Activated CD4-positive, alpha-beta T cell treated with anti-CD3 and anti-CD28 coated beads for 36 hours (primary cell): Measurements from ENCODE around the gene PTH1R. TPM values are rescaled to one million over a fixed set of nuclear protein-coding genes. Genes with fewer than 3 reads are reported as not detected.

Source experiments
- ATAC-seq: fragments of 200-7000 bp; cut with Tn5 transposase; one replicate; pipeline ENCODE4 v1.10.0; 2021; ENCODE audit warnings: mild to moderate bottlenecking, moderate library complexity
- CTCF ChIA-PET: fragments of 350-600 bp; sonication (Branson Sonifier 250); formaldehyde crosslinking; loops from one replicate; lab custom pipeline; 2021; ENCODE audit warnings: antibody characterized with exemption; lab: Charles Lee
- POLR2A ChIA-PET: fragments of 350-600 bp; sonication (Branson Sonifier 250); formaldehyde crosslinking; loops from one replicate; lab custom pipeline; 2021; ENCODE audit warnings: antibody characterized with exemption, inconsistent platforms; lab: Charles Lee
- DNase-seq: peaks from one replicate; pipeline ENCODE4 v3.0.0-alpha.2; 2020
- H3K27ac Mint-ChIP-seq: one replicate; pipeline ENCODE4 v1.8.0; 2021; ENCODE audit warnings: mixed read lengths
- H3K27me3 Mint-ChIP-seq: one replicate; pipeline ENCODE4 v1.8.0; 2021; ENCODE audit warnings: mixed read lengths
- H3K36me3 Mint-ChIP-seq: one replicate; pipeline ENCODE4 v1.8.0; 2021; ENCODE audit warnings: low read depth, mixed read lengths
- H3K4me1 Mint-ChIP-seq: one replicate; pipeline ENCODE4 v1.8.0; 2021; ENCODE audit warnings: mixed read lengths
- H3K4me3 Mint-ChIP-seq: one replicate; pipeline ENCODE4 v1.8.0; 2021; ENCODE audit warnings: mild to moderate bottlenecking, moderate library complexity, mixed read lengths
- H3K9me3 Mint-ChIP-seq: one replicate; pipeline ENCODE4 v1.8.0; 2021; ENCODE audit warnings: low read depth, mixed read lengths
- intact Hi-C, 2 experiments: fragments of 100-400 bp; cut with DNase I in 1 of 2; cut with micrococcal nuclease in 1 of 2; formaldehyde crosslinking; loops; one replicate each; pipeline versions ENCODE4 v1.14.2 to v1.15.1; 2022 to 2024; cut with DNase I, micrococcal nuclease
- total RNA-seq, 2 experiments: library from RNA; stranded (reverse); gene quantifications; one replicate each; pipeline ENCODE4 v1.2.3, GENCODE V29; 2021

Gene PTH1R
- not detected for total RNA-seq

DNA sequence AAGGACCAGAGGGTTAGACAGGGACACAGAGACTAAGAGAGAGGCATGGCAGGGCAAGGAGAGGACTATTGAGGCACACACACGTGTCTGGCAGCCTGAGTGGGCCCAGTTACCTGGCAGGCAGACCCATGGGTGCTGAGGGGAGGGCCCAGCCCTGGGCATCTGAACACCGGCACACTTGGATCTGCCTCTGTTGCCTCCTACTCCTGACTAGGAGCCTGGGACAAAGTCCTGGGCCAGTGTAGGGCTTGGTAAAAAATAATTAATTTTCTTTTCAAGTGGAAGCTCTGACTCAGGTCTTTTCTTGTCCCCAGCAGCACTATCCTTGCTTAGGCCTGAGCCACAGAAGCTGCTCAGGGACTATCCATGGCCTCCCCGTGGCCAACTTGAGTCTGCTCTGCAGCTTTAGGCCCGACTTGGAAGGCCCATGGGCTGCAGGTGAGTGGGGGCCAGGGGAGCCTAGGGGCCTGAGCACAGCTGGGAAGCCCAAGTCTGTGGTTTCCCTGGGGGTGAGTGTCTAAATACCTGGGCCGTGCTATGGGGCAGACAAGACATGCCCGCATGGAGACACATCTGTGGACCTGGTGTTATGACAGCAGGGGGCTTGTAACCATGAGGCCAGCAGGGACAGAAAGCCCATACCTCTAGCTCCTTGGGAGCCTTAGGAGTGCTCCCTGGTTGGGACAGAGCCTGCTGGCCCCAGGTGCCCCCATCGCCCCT is at the start of gene PTH1R:
TSS of gene PTH1R (plus strand) at position 316 of the 720 bp plus-strand sequence. CDS start 5,839 bp downstream, outside the sequence.
- peaks cover 16% of the 10 kb centered on the region for H3K4me1 Mint-ChIP-seq
- ATAC-seq (no peak), DNase-seq (no peak)
- no peak within 1 kb of the TSS for H3K4me3 Mint-ChIP-seq
- CTCF ChIA-PET, result interaction anchor here (0.7 to 1.7 kb wide), 3 partner anchors 8 to 55 kb away, joined by 3 to 10 read pairs (median 3); no protein-coding TSS in a partner anchor
- intact Hi-C loops, result no loop called here
- H3K27ac Mint-ChIP-seq, result no peak within 1 kb of the TSS
- H3K36me3 Mint-ChIP-seq, result no peaks in the 10 kb centered on the region
- H3K9me3 Mint-ChIP-seq, result no peaks in the 10 kb centered on the region
- POLR2A ChIA-PET, result no interaction called here
- H3K27me3 Mint-ChIP-seq, result peaks cover 15% of the 10 kb centered on the region

DNA sequence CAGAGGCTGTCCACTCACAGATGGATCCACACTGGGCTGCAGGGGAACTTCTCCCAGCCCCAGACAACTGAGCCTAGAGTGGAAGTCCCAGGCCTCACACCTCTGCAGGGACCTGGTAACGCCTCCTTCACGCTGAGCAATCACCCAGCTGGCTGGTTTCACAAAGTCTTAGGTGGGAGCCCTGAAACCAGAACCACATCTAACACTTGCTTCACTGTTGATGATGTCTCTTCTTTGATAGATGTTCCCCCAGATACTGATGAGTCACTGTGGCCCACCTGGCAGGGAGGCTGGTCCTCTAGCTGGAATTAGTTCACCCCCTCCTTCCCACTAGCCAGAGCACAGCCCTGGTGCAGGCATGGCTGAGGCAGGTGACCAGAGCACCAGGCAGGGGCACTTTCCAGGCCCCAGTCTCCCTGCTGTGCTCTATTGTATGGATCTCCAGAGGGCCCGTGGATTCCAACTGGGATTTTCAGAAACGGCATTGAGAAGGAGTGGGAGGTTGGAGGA is 47.8 kb upstream of the PTH1R start:
- intact Hi-C loops, result no loop called here
- ChIA-PET CTCF (no interaction called here), POLR2A (no interaction called here)
- Mint-ChIP-seq H3K9me3 (no peaks in the 10 kb centered on the region), H3K4me1 (peaks cover 10% of the 10 kb centered on the region), H3K4me3 (no peak overlapping the region), H3K27me3 (no peaks in the 10 kb centered on the region), H3K36me3 (no peaks in the 10 kb centered on the region), H3K27ac (no peak overlapping the region)
- peak; percentile 63 for DNase-seq
- ATAC-seq, result peak; percentile 96

DNA sequence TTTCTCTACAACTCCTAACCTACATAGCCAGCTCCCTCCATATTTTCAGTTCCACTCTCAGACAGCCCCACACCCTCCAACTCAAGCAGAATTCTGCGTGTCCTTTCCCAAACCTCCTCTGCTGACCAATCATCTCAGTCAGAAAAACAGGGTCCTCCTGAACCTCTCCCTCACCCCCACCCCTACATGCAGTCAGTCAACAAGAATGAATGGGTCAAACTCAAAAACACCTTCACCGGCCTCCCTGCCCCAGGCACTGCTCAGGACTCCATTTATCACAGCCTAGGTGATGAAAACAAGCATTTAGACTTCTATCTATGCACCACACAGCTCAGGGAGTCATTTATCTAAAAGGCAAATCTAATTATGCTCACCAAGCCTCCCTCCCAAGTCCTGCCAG is 46.7 kb upstream of the PTH1R start:
- ChIA-PET CTCF (no interaction called here), POLR2A (no interaction called here)
- H3K27me3 Mint-ChIP-seq, result no peaks in the 10 kb centered on the region

DNA sequence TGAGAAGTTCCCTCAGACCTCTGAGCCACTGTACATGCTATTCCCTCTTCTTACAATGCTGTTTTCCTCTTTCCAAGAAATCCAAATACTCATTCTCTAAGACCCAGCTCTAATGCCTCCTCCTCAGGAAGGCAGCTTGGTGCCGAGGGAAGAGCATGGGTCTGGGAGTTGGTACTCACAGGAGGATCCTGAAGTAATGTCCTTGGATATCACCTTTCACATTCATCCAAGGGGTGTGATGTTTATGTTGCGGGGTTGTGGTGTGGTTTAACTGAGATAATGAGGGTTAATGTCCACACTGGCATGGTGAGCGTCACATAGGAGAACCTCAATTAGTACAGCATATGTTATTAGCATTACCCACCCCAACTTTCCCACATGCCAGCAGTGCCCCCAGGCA is 46.2 kb upstream of the PTH1R start:
- Mint-ChIP-seq H3K27ac (no peak overlapping the region), H3K4me1 (peaks cover 10% of the 10 kb centered on the region), H3K9me3 (no peaks in the 10 kb centered on the region), H3K36me3 (no peaks in the 10 kb centered on the region), H3K27me3 (no peaks in the 10 kb centered on the region), H3K4me3 (no peak overlapping the region)
- ChIA-PET CTCF (no interaction called here), POLR2A (no interaction called here)
- DNase-seq (no peak), ATAC-seq (no peak)
- intact Hi-C loops, result no loop called here

More for the DNA sequence above, 46.7 kb upstream of the PTH1R start:
- Mint-ChIP-seq H3K4me3 (no peak overlapping the region), H3K27ac (no peak overlapping the region), H3K9me3 (no peaks in the 10 kb centered on the region), H3K36me3 (no peaks in the 10 kb centered on the region), H3K4me1 (peaks cover 10% of the 10 kb centered on the region)
- intact Hi-C loops, result no loop called here
- DNase-seq, result no peak
- no peak for ATAC-seq

DNA sequence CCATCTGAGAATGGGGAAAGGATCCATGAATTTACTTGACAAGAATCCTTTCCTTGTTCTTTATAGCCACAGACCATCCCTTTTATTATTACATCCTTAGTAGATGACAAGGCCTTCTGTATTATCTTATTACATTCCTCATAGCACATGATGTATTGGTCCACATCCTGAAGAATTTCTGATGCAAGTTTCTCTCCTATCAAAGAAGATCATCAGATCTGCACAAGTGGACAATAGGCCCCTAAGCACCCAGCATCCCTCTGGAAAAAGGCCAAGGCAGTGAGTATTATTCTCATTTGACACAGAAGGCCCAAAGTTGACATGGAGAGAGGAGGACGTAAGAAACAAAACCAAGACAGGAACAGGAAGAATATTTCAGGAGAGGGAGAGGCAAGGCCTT is 45.7 kb upstream of the PTH1R start:
- POLR2A ChIA-PET, result no interaction called here
- DNase-seq (no peak), ATAC-seq (no peak)
- Mint-ChIP-seq H3K27ac (no peak overlapping the region), H3K36me3 (no peaks in the 10 kb centered on the region), H3K27me3 (no peaks in the 10 kb centered on the region), H3K4me1 (peaks cover 10% of the 10 kb centered on the region), H3K4me3 (no peak overlapping the region), H3K9me3 (no peaks in the 10 kb centered on the region)
- CTCF ChIA-PET, result no interaction called here
- intact Hi-C loops, result no loop called here

DNA sequence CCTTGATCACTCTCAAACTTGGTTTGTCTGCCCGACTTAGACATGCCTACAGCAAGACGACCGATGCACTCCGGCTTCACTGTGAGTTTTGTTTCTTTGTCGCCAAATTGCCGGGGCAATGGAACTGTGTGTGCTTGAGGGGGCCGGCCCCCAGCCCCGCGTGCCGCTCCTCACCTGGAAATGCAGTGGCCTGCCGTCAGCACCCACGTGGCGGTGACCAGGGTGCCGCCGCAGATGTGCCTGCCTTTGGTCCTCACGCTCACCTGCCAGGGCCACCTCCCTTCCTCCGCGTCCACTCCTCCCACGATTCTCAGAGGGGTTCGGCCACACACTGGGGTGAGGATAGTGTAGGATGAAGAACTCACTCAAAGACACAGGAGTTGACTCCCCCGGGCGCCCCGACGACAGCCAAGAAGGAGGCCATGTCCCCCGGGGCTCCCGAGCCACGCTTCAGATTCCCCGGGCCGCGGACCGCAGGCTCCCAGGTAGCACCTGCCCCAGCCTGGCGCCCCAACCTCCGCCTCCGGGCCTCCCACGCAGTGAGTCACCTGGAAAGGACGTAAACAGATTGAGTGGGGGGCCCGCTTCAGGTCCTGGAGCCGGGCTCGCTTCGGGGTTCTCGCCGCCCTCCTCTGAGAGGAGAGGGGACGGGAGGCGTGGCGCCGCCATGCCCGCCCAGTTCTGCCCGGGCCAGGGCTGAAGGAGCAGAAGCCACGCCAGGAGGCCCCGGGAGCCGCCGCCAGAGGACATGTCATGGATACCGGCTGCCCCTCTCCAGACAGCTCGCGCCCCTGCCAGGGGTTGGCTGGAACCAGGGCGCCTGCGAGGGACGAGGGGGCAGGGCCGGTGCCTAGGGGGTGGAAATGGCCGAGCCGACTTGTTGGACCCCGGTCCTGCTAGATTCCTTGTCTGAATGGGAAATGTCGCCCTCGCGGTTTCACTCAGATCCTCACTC is 43.9 kb upstream of the PTH1R start:
- Mint-ChIP-seq H3K9me3 (peaks cover 11% of the 10 kb centered on the region), H3K27ac (no peak overlapping the region), H3K27me3 (no peaks in the 10 kb centered on the region), H3K36me3 (peaks cover 4% of the 10 kb centered on the region), H3K4me3 (no peak overlapping the region), H3K4me1 (peaks cover 10% of the 10 kb centered on the region)
- no peak for ATAC-seq
- intact Hi-C loops, result no loop called here
- ChIA-PET POLR2A (no interaction called here), CTCF (no interaction called here)
- no peak for DNase-seq

DNA sequence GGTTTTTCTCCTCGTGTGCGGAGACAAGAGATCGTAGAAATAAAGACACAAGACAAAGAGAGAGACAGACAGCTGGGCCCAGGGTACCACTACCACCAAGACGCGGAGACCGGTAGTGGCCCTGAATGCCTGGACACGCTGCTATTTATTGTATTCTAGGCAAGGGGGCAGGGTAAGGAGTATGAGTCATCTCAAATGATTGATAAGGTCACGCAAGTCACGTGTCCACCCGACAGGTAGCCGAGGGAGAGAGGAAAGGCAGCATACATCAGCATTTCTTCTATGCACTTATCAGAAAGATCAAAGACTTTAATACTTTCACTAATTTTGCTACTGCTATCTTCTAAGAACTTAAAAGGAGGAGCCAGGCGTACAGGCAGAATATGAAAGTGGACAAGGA is 42.5 kb upstream of the PTH1R start:
- Mint-ChIP-seq H3K9me3 (peaks cover 18% of the 10 kb centered on the region), H3K4me1 (peaks cover under 1% of the 10 kb centered on the region), H3K27ac (no peak overlapping the region), H3K36me3 (peaks cover 4% of the 10 kb centered on the region), H3K27me3 (no peaks in the 10 kb centered on the region), H3K4me3 (no peak overlapping the region)
- intact Hi-C loops, result no loop called here
- DNase-seq, result no peak
- ChIA-PET POLR2A (no interaction called here), CTCF (interaction anchor here (0.8 kb wide), 1 partner anchor 10 kb away, joined by 3 read pairs; no protein-coding TSS in a partner anchor)
- no peak for ATAC-seq

DNA sequence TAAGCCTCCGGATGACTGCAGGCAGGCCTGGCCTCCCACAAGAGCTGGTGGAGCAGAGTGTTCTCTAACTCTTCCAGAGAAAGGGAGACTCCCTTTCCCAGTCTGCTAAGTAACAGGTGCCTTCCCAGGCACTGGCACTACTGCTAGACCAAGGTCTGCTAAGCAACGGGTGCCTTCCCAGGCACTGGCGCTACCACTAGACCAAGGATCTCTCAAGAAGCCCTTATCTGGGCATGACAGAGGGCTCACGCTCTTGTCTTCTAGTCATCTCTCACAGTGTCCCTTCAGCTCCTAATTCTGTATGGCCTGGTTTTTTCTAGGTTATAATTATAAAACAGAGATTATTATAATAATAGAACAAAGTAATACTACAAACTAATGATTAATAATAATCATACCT is 42.0 kb upstream of the PTH1R start:
- peaks cover 6% of the 10 kb centered on the region for H3K36me3 Mint-ChIP-seq
- POLR2A ChIA-PET, result no interaction called here
- no peaks in the 10 kb centered on the region for H3K27me3 Mint-ChIP-seq
- peaks cover 22% of the 10 kb centered on the region for H3K9me3 Mint-ChIP-seq
- DNase-seq (no peak), ATAC-seq (no peak)
- CTCF ChIA-PET, result interaction anchor here (0.8 kb wide), 1 partner anchor 10 kb away, joined by 3 read pairs; no protein-coding TSS in a partner anchor
- H3K4me1 Mint-ChIP-seq, result no peaks in the 10 kb centered on the region
- no peak overlapping the region for H3K4me3 Mint-ChIP-seq
- intact Hi-C loops, result no loop called here
- no peak overlapping the region for H3K27ac Mint-ChIP-seq

DNA sequence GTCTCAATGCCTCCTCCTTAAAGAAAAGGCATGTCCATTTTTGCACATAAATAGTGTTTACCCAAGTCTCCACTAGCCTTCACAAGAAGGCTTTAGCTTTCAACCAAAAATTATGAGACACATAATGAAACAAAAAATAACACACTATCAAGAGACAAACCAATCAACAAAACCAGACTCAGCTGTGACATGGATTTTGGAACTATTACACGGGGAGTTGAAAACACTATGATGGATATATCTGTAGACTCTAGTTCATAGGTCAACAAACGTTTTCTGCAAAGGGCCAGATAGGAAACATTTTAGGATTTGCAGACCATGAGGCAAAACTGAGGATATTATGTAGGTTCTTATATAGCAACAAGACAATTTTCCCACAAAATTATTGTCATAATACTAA is 39.2 kb upstream of the PTH1R start:
- H3K27ac Mint-ChIP-seq, result no peak overlapping the region
- H3K9me3 Mint-ChIP-seq, result peaks cover 28% of the 10 kb centered on the region
- no peaks in the 10 kb centered on the region for H3K27me3 Mint-ChIP-seq
- peaks cover 11% of the 10 kb centered on the region for H3K36me3 Mint-ChIP-seq
- no peak for ATAC-seq
- intact Hi-C loops, result no loop called here
- ChIA-PET POLR2A (no interaction called here), CTCF (interaction anchor here (0.6 kb wide), 1 partner anchor 691 kb away, joined by 3 read pairs; no protein-coding TSS in a partner anchor)
- no peaks in the 10 kb centered on the region for H3K4me1 Mint-ChIP-seq
- no peak overlapping the region for H3K4me3 Mint-ChIP-seq
- no peak for DNase-seq

DNA sequence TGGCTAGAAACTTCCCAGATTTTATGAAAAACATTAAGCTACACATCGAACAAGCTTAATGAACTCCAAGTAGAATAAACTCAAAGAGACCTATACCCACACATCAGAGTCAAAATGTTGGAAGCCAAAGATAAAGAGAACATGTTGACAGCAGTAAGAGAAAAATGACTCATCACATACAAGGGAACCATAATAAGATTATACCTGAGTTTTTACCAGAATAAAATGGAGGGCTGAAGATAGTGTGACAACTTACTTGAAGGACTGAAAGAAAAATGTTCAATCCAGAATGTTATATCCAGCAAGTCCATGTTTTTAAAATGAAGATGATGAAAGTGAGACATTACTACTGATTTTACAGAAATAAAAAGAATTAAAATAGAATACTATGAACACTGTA is 37.0 kb upstream of the PTH1R start:
- Mint-ChIP-seq H3K27ac (no peak overlapping the region), H3K4me3 (no peak overlapping the region), H3K9me3 (peaks cover 28% of the 10 kb centered on the region), H3K4me1 (peaks cover 3% of the 10 kb centered on the region), H3K36me3 (peaks cover 11% of the 10 kb centered on the region), H3K27me3 (no peaks in the 10 kb centered on the region)
- CTCF ChIA-PET, result no interaction called here
- no peak for ATAC-seq
- POLR2A ChIA-PET, result no interaction called here
- intact Hi-C loops, result loop anchor here in 1 of 2 experiments (10.0 kb wide), 1 partner anchor 136 kb away; the partner anchor contains the start of gene TMIE
- DNase-seq, result no peak

DNA sequence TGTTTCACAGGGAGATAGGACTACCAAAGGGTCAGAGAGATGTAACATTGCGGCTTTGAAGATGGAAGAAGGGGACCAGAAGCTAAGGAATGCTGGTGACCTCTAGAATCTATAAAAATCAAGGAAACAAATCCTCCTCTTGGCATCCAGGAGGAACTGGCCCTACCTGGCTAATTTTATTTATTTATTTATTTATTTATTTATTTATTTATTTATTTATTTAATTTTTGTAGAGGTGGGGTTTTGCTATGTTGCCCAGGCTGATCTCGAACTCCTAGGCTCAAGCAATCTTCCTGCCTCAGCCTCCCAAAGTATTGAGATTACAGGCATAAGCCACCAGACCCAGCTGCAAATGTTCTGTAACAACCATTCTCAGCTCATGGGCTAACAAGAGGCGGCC is 34.0 kb upstream of the PTH1R start:
- peaks cover 19% of the 10 kb centered on the region for H3K9me3 Mint-ChIP-seq
- H3K27ac Mint-ChIP-seq, result no peak overlapping the region
- H3K4me1 Mint-ChIP-seq, result peaks cover 9% of the 10 kb centered on the region
- no peak overlapping the region for H3K4me3 Mint-ChIP-seq
- intact Hi-C loops, result loop anchor here in 1 of 2 experiments (10.0 kb wide), 1 partner anchor 139 kb away; the partner anchor contains the start of gene TMIE
- POLR2A ChIA-PET, result no interaction called here
- DNase-seq (no peak), ATAC-seq (no peak)
- H3K36me3 Mint-ChIP-seq, result peaks cover 7% of the 10 kb centered on the region
- CTCF ChIA-PET, result no interaction called here
- no peaks in the 10 kb centered on the region for H3K27me3 Mint-ChIP-seq
